ENCODE measurements around the gene RALB.

DNA sequence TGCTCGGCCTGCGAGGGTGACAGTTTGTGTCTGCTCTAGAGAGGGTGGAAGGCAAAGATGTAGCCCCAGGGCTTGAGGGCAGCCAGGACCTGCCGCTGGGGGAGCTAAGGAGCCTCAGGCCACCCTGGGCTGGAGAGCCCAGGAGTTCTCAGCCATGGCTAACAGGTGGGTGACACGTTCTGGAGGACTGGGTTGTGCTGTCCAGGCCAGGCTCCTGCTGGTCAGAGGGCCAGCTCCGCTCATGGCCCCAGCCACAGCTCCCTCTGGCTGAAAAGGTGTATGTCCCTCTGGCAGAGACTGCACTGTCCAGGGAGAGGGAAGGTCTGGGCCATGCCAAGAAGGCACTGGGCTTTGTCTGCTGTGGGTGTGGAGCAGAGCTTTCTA is 48.6 kb upstream of the RALB start:
- TF ChIP-seq CTCF (IDR thresholded peaks at IDR 0.05): no peak
- no peak for TF ChIP-seq POLR2A (IDR thresholded peaks at IDR 0.05)

Measured in lower leg skin (tissue), 3 donors.